Ovary (tissue), 3 donors: Measurements from ENCODE around the gene RBM4B.

Experiments used
- EP300 ChIP-seq: sonication (generic); formaldehyde crosslinking; IDR thresholded peaks from one replicate; pipeline ENCODE4 v1.6.1; 2017; ENCODE audit warnings: antibody characterized with exemption
- TF ChIP-seq, protein P1 (sequence below), 3 donors: fragments of 450-650 bp in 2 of 3; fragments of 200-600 bp in 1 of 3; IDR thresholded peaks; one replicate each; pipeline versions ENCODE4 v1.5.1 to v1.8.0; 2016 to 2022; ENCODE audit warnings: antibody characterized with exemption in 3 of 3, mild to moderate bottlenecking in 1 of 3
- donor health status: DM: no; HTN: no; CAD: no.

DNA sequence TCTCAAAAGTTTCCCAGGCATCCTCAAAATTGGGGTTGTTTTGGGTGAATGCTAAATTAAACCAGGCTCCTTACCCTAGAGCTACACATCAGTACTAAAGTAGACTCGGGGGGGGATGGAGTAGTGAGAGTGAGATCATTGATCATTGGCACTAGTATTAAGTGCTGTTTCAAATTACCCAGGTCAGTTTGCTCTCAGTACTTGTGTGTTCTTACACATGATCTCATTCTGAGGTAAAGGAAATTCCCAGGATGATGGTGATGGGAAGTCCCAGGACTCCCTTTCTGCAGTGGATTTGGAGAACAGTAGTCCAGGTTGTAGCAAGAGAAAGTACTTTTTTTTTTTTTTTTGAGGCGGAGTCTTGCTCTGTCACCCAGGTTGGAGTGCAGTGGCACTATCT, 26.7 kb downstream of the RBM4B start:
- no peak for TF ChIP-seq EP300
- TF ChIP-seq, protein P1, sequence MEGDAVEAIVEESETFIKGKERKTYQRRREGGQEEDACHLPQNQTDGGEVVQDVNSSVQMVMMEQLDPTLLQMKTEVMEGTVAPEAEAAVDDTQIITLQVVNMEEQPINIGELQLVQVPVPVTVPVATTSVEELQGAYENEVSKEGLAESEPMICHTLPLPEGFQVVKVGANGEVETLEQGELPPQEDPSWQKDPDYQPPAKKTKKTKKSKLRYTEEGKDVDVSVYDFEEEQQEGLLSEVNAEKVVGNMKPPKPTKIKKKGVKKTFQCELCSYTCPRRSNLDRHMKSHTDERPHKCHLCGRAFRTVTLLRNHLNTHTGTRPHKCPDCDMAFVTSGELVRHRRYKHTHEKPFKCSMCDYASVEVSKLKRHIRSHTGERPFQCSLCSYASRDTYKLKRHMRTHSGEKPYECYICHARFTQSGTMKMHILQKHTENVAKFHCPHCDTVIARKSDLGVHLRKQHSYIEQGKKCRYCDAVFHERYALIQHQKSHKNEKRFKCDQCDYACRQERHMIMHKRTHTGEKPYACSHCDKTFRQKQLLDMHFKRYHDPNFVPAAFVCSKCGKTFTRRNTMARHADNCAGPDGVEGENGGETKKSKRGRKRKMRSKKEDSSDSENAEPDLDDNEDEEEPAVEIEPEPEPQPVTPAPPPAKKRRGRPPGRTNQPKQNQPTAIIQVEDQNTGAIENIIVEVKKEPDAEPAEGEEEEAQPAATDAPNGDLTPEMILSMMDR (IDR thresholded peaks at IDR 0.05): no peak
